Measurements from ENCODE around the gene COMMD3. TPM values are rescaled to one million over a fixed set of nuclear protein-coding genes. Genes with fewer than 3 reads are reported as not detected.
"Not testable (repeated sequence)": the region's sequence is repeated elsewhere in the genome, so short reads cannot be mapped to it uniquely, and the experiment has no call there.

The COMMD3 gene
- total RNA-seq, 4 donors from 2014 or later: 23.0 to 113 (median 36.6) TPM

DNA sequence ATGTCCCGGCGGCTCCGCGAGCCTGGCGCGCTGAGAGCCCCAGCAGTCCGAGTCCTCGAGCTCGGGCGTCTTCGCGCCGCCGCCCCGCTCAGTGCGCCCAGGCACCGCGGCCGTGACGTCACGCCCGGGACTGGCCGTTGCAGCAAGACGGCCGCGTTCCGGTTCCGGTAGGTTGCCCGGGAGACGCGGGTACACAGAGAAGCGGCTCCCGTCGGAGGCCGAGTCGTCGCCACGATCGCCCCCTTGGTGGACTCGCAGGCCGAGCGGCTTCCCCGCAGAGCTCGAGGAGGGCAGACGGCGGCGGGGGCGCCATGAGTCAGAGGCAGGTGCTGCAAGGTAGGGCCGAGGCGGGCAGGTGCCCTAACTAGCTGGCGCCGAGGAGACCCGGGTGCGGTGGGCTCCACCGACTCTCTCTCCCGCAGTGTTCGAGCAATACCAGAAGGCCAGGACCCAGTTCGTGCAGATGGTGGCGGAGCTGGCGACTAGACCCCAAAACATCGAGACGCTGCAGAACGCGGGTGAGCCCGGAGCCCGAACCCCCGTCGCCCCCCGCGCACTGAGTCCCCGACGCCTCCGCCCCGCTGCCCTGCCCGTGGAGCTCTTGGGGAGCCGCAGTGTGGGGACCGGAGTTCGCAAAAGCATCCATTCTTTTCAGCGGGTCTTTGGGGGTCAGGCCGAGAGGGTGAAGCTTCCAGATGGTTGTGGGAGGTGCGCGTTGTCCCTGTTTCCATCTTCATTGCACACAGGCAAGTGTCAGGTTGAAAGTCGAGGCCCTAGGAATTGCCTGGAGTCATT lies 29.3 kb downstream of the COMMD3 start, which contains the start of gene SPAG6:
Gene SPAG6 (plus strand): TSS at position 196 of the 795 bp plus-strand sequence. CDS start 116 bp downstream, at position 312.
- Histone ChIP-seq H3K4me1 (peaks cover 0 to 15% (median 1%) of the 10 kb centered on the region in 4 donors), H3K36me3 (no peaks in the 10 kb centered on the region), H3K27me3 (peaks cover 0 to 53% of the 10 kb centered on the region in 2 donors), H3K9me3 (peaks cover 0 to 14% (median 2%) of the 10 kb centered on the region in 4 donors), H3K4me3 (peak within 1 kb of the TSS in 3 of 4 donors; percentile 14 to 37 (median 37)), H3K27ac (no peak within 1 kb of the TSS)
- DNase-seq: peak in 2 of 3 donors; percentile 59 to 68
- TF ChIP-seq, protein P1, sequence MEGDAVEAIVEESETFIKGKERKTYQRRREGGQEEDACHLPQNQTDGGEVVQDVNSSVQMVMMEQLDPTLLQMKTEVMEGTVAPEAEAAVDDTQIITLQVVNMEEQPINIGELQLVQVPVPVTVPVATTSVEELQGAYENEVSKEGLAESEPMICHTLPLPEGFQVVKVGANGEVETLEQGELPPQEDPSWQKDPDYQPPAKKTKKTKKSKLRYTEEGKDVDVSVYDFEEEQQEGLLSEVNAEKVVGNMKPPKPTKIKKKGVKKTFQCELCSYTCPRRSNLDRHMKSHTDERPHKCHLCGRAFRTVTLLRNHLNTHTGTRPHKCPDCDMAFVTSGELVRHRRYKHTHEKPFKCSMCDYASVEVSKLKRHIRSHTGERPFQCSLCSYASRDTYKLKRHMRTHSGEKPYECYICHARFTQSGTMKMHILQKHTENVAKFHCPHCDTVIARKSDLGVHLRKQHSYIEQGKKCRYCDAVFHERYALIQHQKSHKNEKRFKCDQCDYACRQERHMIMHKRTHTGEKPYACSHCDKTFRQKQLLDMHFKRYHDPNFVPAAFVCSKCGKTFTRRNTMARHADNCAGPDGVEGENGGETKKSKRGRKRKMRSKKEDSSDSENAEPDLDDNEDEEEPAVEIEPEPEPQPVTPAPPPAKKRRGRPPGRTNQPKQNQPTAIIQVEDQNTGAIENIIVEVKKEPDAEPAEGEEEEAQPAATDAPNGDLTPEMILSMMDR (IDR thresholded peaks at IDR 0.05): no peak
- no peak for TF ChIP-seq POLR2A (IDR thresholded peaks at IDR 0.05)

DNA sequence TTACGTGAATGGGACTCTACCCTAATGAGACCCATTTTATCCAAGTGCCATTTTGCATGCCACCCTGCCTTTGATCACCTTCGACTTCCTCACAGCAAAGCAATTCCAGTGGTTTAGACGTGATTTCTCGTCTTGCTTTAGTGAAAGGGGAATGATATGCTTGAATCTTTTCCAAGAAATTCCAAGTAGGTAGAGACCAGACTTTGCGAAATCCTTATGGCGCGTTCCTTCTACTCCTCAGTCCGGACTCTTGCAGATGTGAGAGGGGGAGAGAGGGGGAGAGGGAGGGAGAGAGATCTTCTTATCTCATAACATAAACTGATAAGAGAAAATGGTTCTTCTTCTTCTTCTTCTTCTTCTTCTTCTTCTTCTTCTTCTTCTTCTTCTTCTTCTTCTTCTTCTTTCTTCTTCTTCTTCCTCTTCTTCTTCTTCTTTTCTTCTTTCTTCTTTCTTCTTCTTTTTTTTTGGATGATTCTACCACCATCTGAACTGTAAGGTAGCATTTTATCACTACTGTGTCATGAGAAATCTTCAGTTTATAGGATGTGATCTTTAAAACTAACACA lies 30.0 kb downstream of the COMMD3 start:
- TF ChIP-seq, protein P1 (IDR thresholded peaks at IDR 0.05): no peak
- TF ChIP-seq POLR2A (IDR thresholded peaks at IDR 0.05): no peak
- H3K27me3 ChIP-seq: peaks cover 0 to 51% of the 10 kb centered on the region in 2 donors
- H3K36me3 ChIP-seq: no peaks in the 10 kb centered on the region
- H3K4me1 ChIP-seq: peaks cover 0 to 13% (median under 1%) of the 10 kb centered on the region in 4 donors
- H3K9me3 ChIP-seq: peaks cover 0 to 14% (median 2%) of the 10 kb centered on the region in 4 donors
- no peak overlapping the region for H3K27ac ChIP-seq
- DNase-seq: no peak
- H3K4me3 ChIP-seq: no peak overlapping the region

DNA sequence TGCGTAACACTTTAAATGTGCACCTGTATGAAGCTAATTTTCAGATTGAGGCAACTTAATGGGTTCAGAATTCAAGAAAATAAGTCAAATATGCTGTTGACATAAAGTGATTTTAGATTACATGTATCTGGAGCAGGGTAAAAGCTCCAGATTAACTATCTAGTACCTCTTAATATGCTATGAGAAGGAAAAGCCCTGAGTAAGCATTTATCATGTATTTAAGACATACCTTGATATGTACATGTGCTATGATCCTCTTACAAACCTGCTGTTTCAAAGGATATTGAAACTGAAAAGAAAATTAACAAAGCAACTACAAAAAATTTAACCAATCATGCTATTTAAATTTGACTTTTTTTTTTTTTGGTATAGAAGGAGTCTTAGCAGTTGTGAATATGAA lies 33.6 kb downstream of the COMMD3 start:
- no peaks in the 10 kb centered on the region for H3K36me3 ChIP-seq
- peaks cover 0 to 8% (median 0%) of the 10 kb centered on the region in 4 donors for H3K4me1 ChIP-seq
- TF ChIP-seq, protein P1 (IDR thresholded peaks at IDR 0.05): no peak
- no peak for TF ChIP-seq POLR2A (IDR thresholded peaks at IDR 0.05)
- peaks cover 0 to 22% of the 10 kb centered on the region in 2 donors for H3K27me3 ChIP-seq
- no peak overlapping the region for H3K4me3 ChIP-seq
- peaks cover 0 to 13% (median 2%) of the 10 kb centered on the region in 4 donors for H3K9me3 ChIP-seq
- no peak for DNase-seq
- H3K27ac ChIP-seq: no peak overlapping the region

DNA sequence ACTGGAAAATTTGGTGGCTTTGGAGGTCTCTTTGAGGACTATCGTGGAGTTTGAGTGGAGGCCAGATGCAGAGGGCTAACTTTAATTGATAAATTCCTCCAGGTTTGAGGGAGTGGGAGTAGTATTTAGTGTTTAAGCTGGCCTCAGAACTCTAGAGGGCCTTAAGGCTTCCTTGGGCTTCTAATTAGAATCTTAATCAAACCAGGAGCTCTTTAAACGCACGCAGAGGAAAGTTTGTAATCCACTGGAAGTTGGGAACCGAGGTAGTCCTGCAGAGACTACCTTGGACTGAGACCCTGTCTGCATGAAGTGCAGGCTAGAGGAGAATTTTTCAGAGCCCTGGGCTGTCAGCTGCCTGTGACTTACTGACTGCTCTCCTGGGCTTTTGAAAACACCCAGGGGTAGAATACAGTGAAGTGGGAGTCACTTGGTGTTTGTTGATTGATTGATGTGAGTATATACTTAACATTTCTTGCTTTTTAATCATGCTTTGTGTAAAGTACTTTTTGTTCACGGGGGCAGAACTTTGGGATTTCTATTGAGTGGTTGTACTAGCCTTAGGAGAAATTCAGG lies 35.0 kb downstream of the COMMD3 start:
- no peaks in the 10 kb centered on the region for H3K36me3 ChIP-seq
- no peak for DNase-seq
- H3K4me1 ChIP-seq: no peaks in the 10 kb centered on the region
- no peak for TF ChIP-seq POLR2A (IDR thresholded peaks at IDR 0.05)
- TF ChIP-seq, protein P1 (IDR thresholded peaks at IDR 0.05): no peak
- H3K27me3 ChIP-seq: peaks cover 0 to 9% of the 10 kb centered on the region in 2 donors
- no peak overlapping the region for H3K4me3 ChIP-seq
- H3K27ac ChIP-seq: no peak overlapping the region
- H3K9me3 ChIP-seq: no peaks in the 10 kb centered on the region

DNA sequence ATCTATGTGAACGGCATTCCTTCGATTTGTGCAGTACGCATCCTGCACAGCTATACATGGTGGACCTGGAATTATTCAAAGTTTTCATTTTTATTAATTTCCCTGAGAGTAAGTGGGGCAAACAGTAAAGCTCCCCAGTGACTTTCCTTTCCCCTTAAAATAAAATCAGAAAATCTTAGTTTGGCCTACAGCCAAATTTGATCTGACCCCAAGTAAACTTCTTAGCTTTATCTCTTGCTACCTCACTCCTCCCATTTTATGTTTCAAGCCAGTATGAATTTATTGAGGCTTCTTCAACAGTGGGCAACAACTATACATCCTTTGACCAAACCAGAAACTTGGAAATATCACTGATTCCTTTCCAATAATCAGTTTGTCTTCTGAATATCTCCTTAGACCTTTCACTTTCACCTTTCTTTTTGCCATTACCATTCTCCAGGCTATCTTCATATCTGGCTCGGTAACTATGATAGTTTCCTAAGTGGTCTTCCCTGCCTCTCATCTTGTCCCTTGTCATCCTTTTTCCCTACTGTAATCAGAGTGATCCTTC lies 40.2 kb downstream of the COMMD3 start:
- no peaks in the 10 kb centered on the region for H3K27me3 ChIP-seq
- no peak overlapping the region for H3K27ac ChIP-seq
- H3K9me3 ChIP-seq: no peaks in the 10 kb centered on the region
- TF ChIP-seq, protein P1 (IDR thresholded peaks at IDR 0.05): no peak
- TF ChIP-seq POLR2A (IDR thresholded peaks at IDR 0.05): no peak
- DNase-seq: no peak
- no peaks in the 10 kb centered on the region for H3K36me3 ChIP-seq
- no peaks in the 10 kb centered on the region for H3K4me1 ChIP-seq
- no peak overlapping the region for H3K4me3 ChIP-seq

DNA sequence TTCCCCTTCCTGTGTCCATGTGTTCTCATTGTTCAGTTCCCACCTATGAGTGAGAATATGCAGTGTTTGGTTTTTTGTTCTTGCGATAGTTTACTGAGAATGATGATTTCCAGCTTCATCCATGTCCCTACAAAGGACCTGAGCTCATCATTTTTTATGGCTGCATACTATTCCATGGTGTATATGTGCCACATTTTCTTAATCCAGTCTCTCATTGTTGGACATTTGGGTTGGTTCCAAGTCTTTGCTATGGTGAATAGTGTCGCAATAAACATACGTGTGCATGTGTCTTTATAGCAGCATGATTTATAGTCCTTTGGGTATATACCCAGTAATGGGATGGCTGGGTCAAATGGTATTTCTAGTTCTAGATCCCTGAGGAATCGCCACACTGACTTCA lies 41.6 kb downstream of the COMMD3 start:
- H3K9me3 ChIP-seq, DNase-seq, H3K27ac ChIP-seq, H3K36me3 ChIP-seq, H3K27me3 ChIP-seq, H3K4me1 ChIP-seq, H3K4me3 ChIP-seq: not testable (repeated sequence)

All from Peyer's patch (tissue), 4 donors.